Measurements from ENCODE around the gene ATP6V0D1. TPM values are rescaled to one million over a fixed set of nuclear protein-coding genes. Genes with fewer than 3 reads are reported as not detected.

ATP6V0D1 gene
- 90.6 and 105 TPM in 2 replicates for total RNA-seq

GRCh38 chr16:67480833-67481560 lies at the start of gene ATP6V0D1:
Gene ATP6V0D1 (minus strand): TSS chr16:67481157. CDS start chr16:67481086, 71 bp downstream.

GRCh38 chr16:67528222-67528869 lies 47.4 kb upstream of the ATP6V0D1 start, which contains the start of gene RIPOR1:
Gene RIPOR1 (plus strand): TSS chr16:67528829. CDS start chr16:67538447, 9,618 bp downstream.

GRCh38 chr16:67483150-67483549 lies 2.2 kb upstream of the ATP6V0D1 start, which contains the start of gene AGRP:
Gene AGRP (minus strand): TSS chr16:67483547. CDS start chr16:67483398, 149 bp downstream.

GRCh38 chr16:67430977-67431774 lies 49.8 kb downstream of the ATP6V0D1 start, which contains the start of gene HSD11B2:
Gene HSD11B2 (plus strand): TSS chr16:67431121. CDS start chr16:67431249, 128 bp downstream.

GRCh38 chr16:67415872-67416793 lies 64.8 kb downstream of the ATP6V0D1 start, which contains the start of gene ZDHHC1:
Gene ZDHHC1 (minus strand): TSS chr16:67416477. CDS start chr16:67407775, 8,702 bp downstream.

GRCh38 chr16:67393111-67393787 lies 87.7 kb downstream of the ATP6V0D1 start, which contains the start of gene TPPP3:
Gene TPPP3 (minus strand): TSS chr16:67393498. CDS start chr16:67391111, 2,387 bp downstream.

Other genes with a start within 250 kb of the ATP6V0D1 start
- gene FHOD1, start 233.7 kb downstream of the ATP6V0D1 start, total RNA-seq = 19.3 and 22.7 TPM in 2 replicates
- gene SLC9A5, start 232.2 kb downstream of the ATP6V0D1 start, total RNA-seq = 0.30 and 0.97 TPM in 2 replicates
- gene PLEKHG4, start 201.6 kb downstream of the ATP6V0D1 start, total RNA-seq = 17.5 and 41.0 TPM in 2 replicates
- 0.61 TPM in 1 of 2 replicates, not detected in the other for gene KCTD19, start 154.4 kb downstream of the ATP6V0D1 start, total RNA-seq
- gene LRRC36, start 154.3 kb downstream of the ATP6V0D1 start, total RNA-seq = 0.61 and 2.3 TPM in 2 replicates
- gene TPPP3, start 87.7 kb downstream of the ATP6V0D1 start, total RNA-seq = 0.15 and 1.9 TPM in 2 replicates
- gene ZDHHC1, start 64.7 kb downstream of the ATP6V0D1 start, total RNA-seq = 4.0 and 7.8 TPM in 2 replicates
- 0.65 TPM in 1 of 2 replicates, not detected in the other for gene HSD11B2, start 50.0 kb downstream of the ATP6V0D1 start, total RNA-seq
- gene AGRP, start 2.4 kb upstream of the ATP6V0D1 start, total RNA-seq = not detected in 2 replicates
- 48.7 and 49.7 TPM in 2 replicates for gene RIPOR1, start 47.7 kb upstream of the ATP6V0D1 start, total RNA-seq
- gene CTCF, start 81.4 kb upstream of the ATP6V0D1 start, total RNA-seq = 22.4 and 26.6 TPM in 2 replicates
- gene CARMIL2, start 164.0 kb upstream of the ATP6V0D1 start, total RNA-seq = 0.32 and 2.7 TPM in 2 replicates
- 18.2 and 20.5 TPM in 2 replicates for gene ACD, start 179.1 kb upstream of the ATP6V0D1 start, total RNA-seq
- gene PARD6A, start 179.8 kb upstream of the ATP6V0D1 start, total RNA-seq = 1.6 and 5.3 TPM in 2 replicates
- gene ENKD1, start 185.6 kb upstream of the ATP6V0D1 start, total RNA-seq = 14.7 and 24.0 TPM in 2 replicates
- 3.5 and 6.8 TPM in 2 replicates for gene C16orf86, start 185.7 kb upstream of the ATP6V0D1 start, total RNA-seq
- 29.9 and 47.0 TPM in 2 replicates for gene GFOD2, start 238.2 kb upstream of the ATP6V0D1 start, total RNA-seq